ENCODE results near the gene PLEKHA8.

PLEKHA8 gene

GRCh38 chr7:30029696-30030095, 1.5 kb downstream of the PLEKHA8 start:
- Mint-ChIP-seq H3K27ac (peak overlapping the region; percentile 57), H3K36me3 (peaks cover 6% of the 10 kb centered on the region), H3K4me1 (peaks cover 14% of the 10 kb centered on the region), H3K9me3 (no peaks in the 10 kb centered on the region), H3K4me3 (peak overlapping the region; percentile 97), H3K27me3 (no peaks in the 10 kb centered on the region)
- no peak for DNase-seq (ENCODE audit: low spot score in 2 of 2)
- no peak for ATAC-seq (ENCODE audit: low read depth)

- peaks cover 5% of the 10 kb centered on the region for H3K4me1 Mint-ChIP-seq
- H3K9me3 Mint-ChIP-seq = no peaks in the 10 kb centered on the region
- no peaks in the 10 kb centered on the region for H3K27me3 Mint-ChIP-seq
- peaks cover 6% of the 10 kb centered on the region for H3K36me3 Mint-ChIP-seq
- no peak for ATAC-seq (ENCODE audit: low read depth)
- no peak overlapping the region for H3K4me3 Mint-ChIP-seq
- no peak overlapping the region for H3K27ac Mint-ChIP-seq
- DNase-seq (ENCODE audit: low spot score in 2 of 2) = no peak
Observed at GRCh38 chr7:30032310-30033125, 4.3 kb downstream of the PLEKHA8 start.

- Mint-ChIP-seq H3K27ac (no peak overlapping the region), H3K36me3 (peaks cover 6% of the 10 kb centered on the region), H3K27me3 (no peaks in the 10 kb centered on the region), H3K4me3 (no peak overlapping the region), H3K9me3 (no peaks in the 10 kb centered on the region), H3K4me1 (no peaks in the 10 kb centered on the region)
- no peak for DNase-seq (ENCODE audit: low spot score in 2 of 2)
- ATAC-seq (ENCODE audit: low read depth) = no peak
Observed at GRCh38 chr7:30034501-30034900, 6.3 kb downstream of the PLEKHA8 start.

- H3K4me3 Mint-ChIP-seq = no peak overlapping the region
- ATAC-seq (ENCODE audit: low read depth) (no peak), DNase-seq (ENCODE audit: low spot score in 2 of 2) (no peak)
- no peaks in the 10 kb centered on the region for H3K4me1 Mint-ChIP-seq
- no peak overlapping the region for H3K27ac Mint-ChIP-seq
- H3K9me3 Mint-ChIP-seq = no peaks in the 10 kb centered on the region
- H3K27me3 Mint-ChIP-seq = no peaks in the 10 kb centered on the region
- H3K36me3 Mint-ChIP-seq = peaks cover 6% of the 10 kb centered on the region
Observed at GRCh38 chr7:30036220-30036619, 8.0 kb downstream of the PLEKHA8 start.

GRCh38 chr7:30038196-30038980, 10.2 kb downstream of the PLEKHA8 start:
- H3K36me3 Mint-ChIP-seq = peaks cover 8% of the 10 kb centered on the region
- H3K9me3 Mint-ChIP-seq = no peaks in the 10 kb centered on the region
- no peak for ATAC-seq (ENCODE audit: low read depth)
- H3K27me3 Mint-ChIP-seq = no peaks in the 10 kb centered on the region
- no peaks in the 10 kb centered on the region for H3K4me1 Mint-ChIP-seq
- H3K27ac Mint-ChIP-seq = no peak overlapping the region
- no peak for DNase-seq (ENCODE audit: low spot score in 2 of 2)
- no peak overlapping the region for H3K4me3 Mint-ChIP-seq

- no peaks in the 10 kb centered on the region for H3K9me3 Mint-ChIP-seq
- H3K27me3 Mint-ChIP-seq = no peaks in the 10 kb centered on the region
- DNase-seq (ENCODE audit: low spot score in 2 of 2) (no peak), ATAC-seq (ENCODE audit: low read depth) (no peak)
- peaks cover 7% of the 10 kb centered on the region for H3K36me3 Mint-ChIP-seq
- H3K4me3 Mint-ChIP-seq = no peak overlapping the region
- no peak overlapping the region for H3K27ac Mint-ChIP-seq
- H3K4me1 Mint-ChIP-seq = no peaks in the 10 kb centered on the region
Observed at GRCh38 chr7:30040938-30041337, 12.7 kb downstream of the PLEKHA8 start.

GRCh38 chr7:30041526-30042269, 13.5 kb downstream of the PLEKHA8 start:
- no peak overlapping the region for H3K27ac Mint-ChIP-seq
- no peak for ATAC-seq (ENCODE audit: low read depth)
- H3K4me3 Mint-ChIP-seq = no peak overlapping the region

GRCh38 chr7:30046127-30046770, 18.0 kb downstream of the PLEKHA8 start:
- H3K4me3 Mint-ChIP-seq = no peak overlapping the region
- H3K9me3 Mint-ChIP-seq = no peaks in the 10 kb centered on the region
- DNase-seq (ENCODE audit: low spot score in 2 of 2) (no peak), ATAC-seq (ENCODE audit: low read depth) (no peak)
- H3K4me1 Mint-ChIP-seq = no peaks in the 10 kb centered on the region
- H3K27me3 Mint-ChIP-seq = no peaks in the 10 kb centered on the region
- H3K36me3 Mint-ChIP-seq = peaks cover 23% of the 10 kb centered on the region
- H3K27ac Mint-ChIP-seq = no peak overlapping the region

More at GRCh38 chr7:30041526-30042269, 13.5 kb downstream of the PLEKHA8 start:
- Mint-ChIP-seq H3K36me3 (peaks cover 7% of the 10 kb centered on the region), H3K9me3 (no peaks in the 10 kb centered on the region), H3K27me3 (no peaks in the 10 kb centered on the region), H3K4me1 (no peaks in the 10 kb centered on the region)
- no peak for DNase-seq (ENCODE audit: low spot score in 2 of 2)

- no peak overlapping the region for H3K27ac Mint-ChIP-seq
- no peaks in the 10 kb centered on the region for H3K4me1 Mint-ChIP-seq
- H3K4me3 Mint-ChIP-seq = no peak overlapping the region
- H3K27me3 Mint-ChIP-seq = no peaks in the 10 kb centered on the region
- ATAC-seq (ENCODE audit: low read depth) = no peak
- H3K36me3 Mint-ChIP-seq = peaks cover 22% of the 10 kb centered on the region
- no peaks in the 10 kb centered on the region for H3K9me3 Mint-ChIP-seq
- no peak for DNase-seq (ENCODE audit: low spot score in 2 of 2)
Observed at GRCh38 chr7:30047124-30047523, 18.9 kb downstream of the PLEKHA8 start.

GRCh38 chr7:30048582-30048981, 20.4 kb downstream of the PLEKHA8 start:
- Mint-ChIP-seq H3K4me1 (no peaks in the 10 kb centered on the region), H3K9me3 (no peaks in the 10 kb centered on the region), H3K27ac (no peak overlapping the region), H3K36me3 (peaks cover 26% of the 10 kb centered on the region), H3K4me3 (no peak overlapping the region), H3K27me3 (no peaks in the 10 kb centered on the region)
- no peak for ATAC-seq (ENCODE audit: low read depth)
- DNase-seq (ENCODE audit: low spot score in 2 of 2) = no peak

GRCh38 chr7:30049173-30049572, 21.0 kb downstream of the PLEKHA8 start:
- no peak overlapping the region for H3K4me3 Mint-ChIP-seq
- peaks cover 28% of the 10 kb centered on the region for H3K36me3 Mint-ChIP-seq
- H3K27ac Mint-ChIP-seq = no peak overlapping the region
- no peaks in the 10 kb centered on the region for H3K4me1 Mint-ChIP-seq
- H3K9me3 Mint-ChIP-seq = no peaks in the 10 kb centered on the region
- no peaks in the 10 kb centered on the region for H3K27me3 Mint-ChIP-seq
- DNase-seq (ENCODE audit: low spot score in 2 of 2) (no peak), ATAC-seq (ENCODE audit: low read depth) (no peak)

- DNase-seq (ENCODE audit: low spot score in 2 of 2) = no peak
- Mint-ChIP-seq H3K27ac (no peak overlapping the region), H3K27me3 (no peaks in the 10 kb centered on the region), H3K4me1 (no peaks in the 10 kb centered on the region), H3K4me3 (no peak overlapping the region), H3K9me3 (peaks cover under 1% of the 10 kb centered on the region), H3K36me3 (peaks cover 27% of the 10 kb centered on the region)
- no peak for ATAC-seq (ENCODE audit: low read depth)
Observed at GRCh38 chr7:30053068-30053467, 24.9 kb downstream of the PLEKHA8 start.

GRCh38 chr7:30057741-30058140, 29.5 kb downstream of the PLEKHA8 start:
- Mint-ChIP-seq H3K27me3 (no peaks in the 10 kb centered on the region), H3K4me3 (no peak overlapping the region), H3K36me3 (peaks cover 19% of the 10 kb centered on the region), H3K4me1 (peaks cover 12% of the 10 kb centered on the region), H3K27ac (no peak overlapping the region), H3K9me3 (peaks cover 2% of the 10 kb centered on the region)
- no peak for ATAC-seq (ENCODE audit: low read depth)
- DNase-seq (ENCODE audit: low spot score in 2 of 2) = no peak
